OCI-LY7 (cell line): ENCODE data around the gene DNAI1.

Experiments used
- EZH2phosphoT487 ChIP-seq: fragments of 200-600 bp; sonication (generic); IDR thresholded peaks from 2 replicates; pipeline ENCODE4 v1.6.1; 2018; ENCODE audit warnings: low read depth, borderline replicate concordance, mild to moderate bottlenecking, mixed run types, antibody characterized with exemption, low read length, moderate library complexity, mixed read lengths
- TF ChIP-seq, protein P1 (sequence below): fragments of 200-600 bp; sonication (generic); conservative IDR thresholded peaks from 2 replicates; pipeline ENCODE4 v1.5.1; 2014; ENCODE audit warnings: mild to moderate bottlenecking, antibody characterized with exemption, low read length, moderate library complexity, mixed read lengths

DNA sequence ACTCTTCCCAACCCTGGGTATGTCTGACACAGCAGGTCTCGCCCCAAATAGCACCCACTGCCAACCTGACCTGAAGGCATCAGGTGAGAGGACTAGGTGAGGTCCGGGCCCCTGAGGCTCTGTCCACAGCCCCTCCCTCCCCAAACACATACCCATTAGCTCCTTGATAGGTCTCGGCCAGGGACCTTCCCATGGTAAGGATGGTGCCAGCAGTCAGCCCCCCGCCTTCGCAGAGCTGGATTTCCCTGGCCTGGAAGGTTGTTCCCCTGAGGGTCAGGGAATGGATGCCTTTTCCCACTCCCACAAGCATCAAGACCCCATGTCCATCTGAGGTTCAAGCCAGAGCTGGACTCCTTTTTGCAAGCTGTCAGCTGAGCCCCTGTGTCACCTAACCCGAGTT lies 61.5 kb downstream of the DNAI1 start:
- TF ChIP-seq, protein P1, sequence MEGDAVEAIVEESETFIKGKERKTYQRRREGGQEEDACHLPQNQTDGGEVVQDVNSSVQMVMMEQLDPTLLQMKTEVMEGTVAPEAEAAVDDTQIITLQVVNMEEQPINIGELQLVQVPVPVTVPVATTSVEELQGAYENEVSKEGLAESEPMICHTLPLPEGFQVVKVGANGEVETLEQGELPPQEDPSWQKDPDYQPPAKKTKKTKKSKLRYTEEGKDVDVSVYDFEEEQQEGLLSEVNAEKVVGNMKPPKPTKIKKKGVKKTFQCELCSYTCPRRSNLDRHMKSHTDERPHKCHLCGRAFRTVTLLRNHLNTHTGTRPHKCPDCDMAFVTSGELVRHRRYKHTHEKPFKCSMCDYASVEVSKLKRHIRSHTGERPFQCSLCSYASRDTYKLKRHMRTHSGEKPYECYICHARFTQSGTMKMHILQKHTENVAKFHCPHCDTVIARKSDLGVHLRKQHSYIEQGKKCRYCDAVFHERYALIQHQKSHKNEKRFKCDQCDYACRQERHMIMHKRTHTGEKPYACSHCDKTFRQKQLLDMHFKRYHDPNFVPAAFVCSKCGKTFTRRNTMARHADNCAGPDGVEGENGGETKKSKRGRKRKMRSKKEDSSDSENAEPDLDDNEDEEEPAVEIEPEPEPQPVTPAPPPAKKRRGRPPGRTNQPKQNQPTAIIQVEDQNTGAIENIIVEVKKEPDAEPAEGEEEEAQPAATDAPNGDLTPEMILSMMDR: no peak
- no peak for TF ChIP-seq EZH2phosphoT487
